ENCODE data around the gene MANF.
"Not testable (repeated sequence)": the region's sequence is repeated elsewhere in the genome, so short reads cannot be mapped to it uniquely, and the experiment has no call there.

Gene MANF

DNA sequence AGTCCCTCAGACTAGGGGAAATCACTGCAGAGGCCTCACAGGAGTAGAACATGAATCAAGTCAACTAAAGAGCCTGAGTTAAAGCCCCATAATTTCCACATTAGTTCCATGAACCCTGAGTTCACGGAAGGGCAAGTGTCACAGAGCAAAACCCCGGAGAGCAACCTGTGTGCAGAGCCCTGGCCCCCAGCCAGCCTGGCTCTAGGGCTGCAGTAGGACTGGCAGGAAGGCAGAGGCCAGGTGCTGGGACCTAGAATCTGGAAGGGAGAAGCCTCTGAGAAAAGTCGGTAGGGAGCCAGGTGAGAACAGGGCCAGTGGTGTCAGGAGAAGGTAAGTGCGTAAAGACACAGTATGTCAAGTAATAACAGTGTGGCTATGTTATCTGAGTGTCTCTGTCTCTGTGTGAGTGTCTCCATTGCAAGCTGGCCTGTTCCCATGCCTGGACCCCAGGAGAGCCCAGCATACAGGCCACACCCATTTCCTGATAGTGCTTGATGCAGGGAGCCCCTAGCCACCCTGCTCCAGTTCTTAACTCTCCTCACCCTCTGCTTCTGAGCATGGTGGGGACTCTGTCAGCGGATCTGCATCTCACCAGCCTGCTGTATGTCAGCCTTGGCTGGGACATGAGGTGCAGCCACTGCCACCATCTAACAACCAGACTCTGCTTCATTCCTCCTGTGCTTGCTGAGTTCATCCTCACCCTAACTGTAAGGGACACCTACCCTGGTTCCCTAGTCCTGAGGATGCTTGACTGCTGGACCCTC, 11.3 kb upstream of the MANF start:
- no peak for DNase-seq

DNA sequence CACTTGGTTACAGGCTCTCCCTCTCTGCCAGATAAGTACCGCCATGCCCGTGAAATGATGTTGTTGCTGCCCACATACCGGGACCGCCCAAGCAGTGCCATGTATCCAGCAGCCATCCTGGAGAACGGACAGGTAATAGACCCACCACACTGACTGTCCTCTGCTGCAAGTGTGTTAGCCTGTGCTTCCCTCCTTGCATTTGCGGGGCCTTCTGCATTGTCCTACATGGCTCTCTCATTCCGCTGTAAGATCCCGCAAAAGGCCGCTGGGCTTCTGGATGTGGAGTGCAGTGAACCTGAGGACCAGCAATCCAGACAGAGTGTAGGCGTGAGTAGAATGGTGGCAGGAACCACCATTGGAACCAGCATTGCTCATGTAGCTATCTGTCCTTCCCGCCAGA, 10.6 kb upstream of the MANF start:
- no peak for DNase-seq

DNA sequence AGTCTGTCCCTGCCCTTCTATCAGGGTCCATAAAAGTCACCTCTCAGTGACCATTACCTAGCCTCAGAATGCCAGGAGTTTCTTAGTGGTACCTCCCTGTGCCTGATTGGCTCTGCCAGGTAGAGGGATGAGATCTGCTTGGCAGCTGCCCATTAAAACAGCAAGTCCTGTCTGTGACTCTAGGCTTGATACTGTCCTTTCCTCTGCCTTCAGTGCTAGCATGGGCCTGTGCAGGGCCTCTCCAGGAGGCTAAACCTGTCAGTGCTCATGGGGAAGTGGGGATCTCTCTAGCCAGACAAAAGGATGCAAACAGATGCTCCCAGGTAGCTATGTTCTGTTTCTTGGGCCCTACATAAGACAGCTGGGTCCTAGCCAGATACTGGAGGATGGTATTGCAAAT, 10.0 kb upstream of the MANF start:
- DNase-seq = no peak

DNA sequence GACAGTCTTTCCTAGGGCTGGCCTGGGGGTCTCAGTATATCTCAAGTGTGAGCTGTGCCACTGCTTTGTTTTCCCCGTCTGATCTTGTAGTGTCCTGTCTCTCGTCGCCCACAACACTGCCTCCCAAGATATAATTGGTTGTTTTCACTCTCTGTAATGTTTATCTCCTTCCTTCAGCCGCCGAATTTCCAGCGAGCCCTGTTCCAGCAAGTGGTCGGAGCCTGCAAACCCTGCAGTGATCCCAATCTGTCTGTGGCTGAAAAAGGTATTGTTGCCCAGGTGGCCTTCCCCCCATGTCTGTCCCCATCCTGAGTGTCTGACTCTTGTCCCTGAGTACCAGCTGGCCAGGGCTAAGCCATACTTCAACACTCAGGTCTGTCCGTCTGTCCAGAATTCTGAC, 9.5 kb upstream of the MANF start:
- DNase-seq = no peak

DNA sequence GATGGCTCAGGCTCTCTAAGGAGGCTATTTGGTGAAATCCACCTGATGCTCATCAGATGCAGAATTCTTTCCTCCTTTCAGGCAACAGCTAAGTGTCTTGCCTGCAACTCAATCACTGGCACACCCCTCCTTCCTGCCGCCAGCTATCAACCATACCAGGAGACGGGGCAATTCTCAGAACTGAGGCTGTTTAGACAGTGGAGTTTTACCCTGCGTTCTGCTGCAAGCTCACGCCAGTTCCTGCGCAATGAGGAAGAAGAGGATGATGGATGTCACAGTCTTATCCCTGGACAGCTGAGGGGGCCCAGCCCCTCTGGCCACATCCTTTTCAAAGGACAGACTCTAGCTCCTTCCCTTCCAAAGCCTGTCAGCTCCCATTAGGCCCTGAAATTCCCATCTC, 7.0 kb upstream of the MANF start:
- no peak for DNase-seq

DNA sequence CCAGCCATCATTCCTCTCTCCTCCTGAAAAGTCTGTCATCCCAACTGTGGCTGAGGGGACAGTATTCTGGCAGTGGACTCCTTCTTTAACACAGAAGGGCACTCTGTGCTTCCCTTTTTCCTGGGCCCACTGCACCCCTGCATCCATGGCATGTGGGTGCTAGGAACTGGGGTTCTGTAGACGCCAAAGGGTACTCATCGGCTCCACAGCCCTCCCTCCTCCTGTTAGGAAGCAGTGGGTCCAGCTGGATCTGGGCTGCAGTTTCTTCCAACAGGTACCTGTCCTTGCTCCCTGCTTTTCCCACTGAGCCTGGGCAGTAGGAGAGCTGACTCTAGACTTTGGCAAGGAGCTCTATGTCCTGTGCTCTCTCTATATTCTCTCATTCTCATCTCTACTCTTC, 6.4 kb upstream of the MANF start:
- no peak for DNase-seq

DNA sequence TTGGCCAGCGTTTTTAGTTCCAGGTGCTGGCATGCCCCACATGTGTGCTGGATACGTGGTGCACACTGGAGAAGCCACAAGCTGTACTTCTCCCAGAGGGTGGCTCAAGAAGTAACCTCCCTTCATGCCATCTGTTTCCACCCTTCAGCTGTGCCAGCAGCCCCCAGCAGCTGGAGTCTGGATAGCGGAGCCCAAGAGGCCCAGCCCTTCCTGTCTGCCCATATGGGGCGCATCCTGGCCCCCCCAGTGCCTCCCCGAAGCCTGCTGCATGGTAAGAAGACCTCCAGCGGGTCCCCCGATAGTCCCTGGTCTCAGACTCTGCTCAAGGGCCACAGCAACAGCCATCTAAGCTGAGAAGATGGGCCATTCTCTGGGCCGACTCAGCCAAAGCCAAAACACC, 5.8 kb upstream of the MANF start:
- DNase-seq = no peak

DNA sequence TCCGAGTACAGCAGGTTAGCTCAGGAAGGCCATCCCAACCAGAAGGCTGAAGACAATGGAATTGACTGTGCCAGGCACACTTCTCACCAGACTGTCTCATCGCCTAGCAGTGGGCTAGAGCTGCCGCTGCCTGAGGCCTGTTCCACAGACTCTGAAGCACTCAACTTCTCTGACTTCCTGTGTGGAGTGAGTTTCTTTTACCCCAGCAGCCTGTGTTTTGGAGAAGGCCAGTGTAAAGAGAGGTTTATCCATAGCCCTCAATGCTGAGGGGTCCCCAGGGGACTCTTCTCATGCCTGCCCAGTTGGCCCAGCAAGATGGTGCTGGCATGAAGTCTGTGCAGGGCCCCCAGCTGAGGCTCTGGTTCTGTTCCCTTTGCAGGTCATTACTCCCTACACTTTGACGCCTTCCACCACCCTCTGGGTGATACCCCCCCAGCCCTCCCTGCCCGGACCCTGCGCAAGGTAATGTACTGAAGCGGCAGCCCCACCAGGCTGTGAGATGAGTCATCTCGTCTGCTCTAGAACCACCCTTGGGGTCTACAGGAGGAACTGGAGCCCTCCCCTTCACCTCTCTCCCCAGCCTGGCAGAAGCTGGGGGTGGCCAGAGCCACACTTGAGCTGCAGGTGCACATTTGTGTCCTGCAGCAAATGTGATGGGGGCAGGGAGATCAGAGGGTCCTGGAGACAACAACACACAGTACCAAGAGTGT, 5.2 kb upstream of the MANF start:
- DNase-seq = no peak

DNA sequence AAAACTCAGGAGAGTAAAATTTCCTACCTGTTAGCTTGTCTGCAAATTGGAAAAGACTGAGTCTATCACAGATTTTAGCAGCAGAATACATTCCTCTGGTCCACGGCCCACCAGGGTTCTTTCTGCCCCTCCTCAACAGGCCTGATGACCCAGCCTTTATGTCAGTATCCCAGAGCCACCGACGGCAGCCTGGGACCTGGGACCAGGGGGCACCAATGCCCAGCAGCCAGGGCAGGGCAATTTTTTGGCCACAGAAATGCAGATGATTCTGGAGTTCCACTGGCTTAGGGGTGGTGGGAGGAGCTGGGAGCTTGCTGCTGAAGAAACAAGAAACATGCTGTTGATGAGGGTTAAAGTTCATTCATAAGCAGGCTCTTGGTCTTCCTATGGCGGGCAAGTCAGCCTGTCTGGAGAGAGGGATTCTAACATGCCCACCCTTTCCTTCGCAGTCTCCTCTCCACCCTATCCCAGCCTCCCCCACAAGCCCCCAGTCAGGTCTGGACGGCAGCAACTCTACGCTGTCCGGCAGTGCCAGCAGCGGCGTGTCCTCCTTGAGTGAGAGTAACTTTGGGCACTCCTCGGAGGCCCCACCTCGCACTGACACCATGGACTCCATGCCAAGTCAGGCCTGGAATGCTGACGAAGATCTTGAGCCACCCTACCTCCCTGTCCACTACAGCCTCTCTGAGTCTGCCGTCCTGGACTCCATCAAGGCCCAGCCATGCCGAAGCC, 4.3 kb upstream of the MANF start:
- no peak for DNase-seq

DNA sequence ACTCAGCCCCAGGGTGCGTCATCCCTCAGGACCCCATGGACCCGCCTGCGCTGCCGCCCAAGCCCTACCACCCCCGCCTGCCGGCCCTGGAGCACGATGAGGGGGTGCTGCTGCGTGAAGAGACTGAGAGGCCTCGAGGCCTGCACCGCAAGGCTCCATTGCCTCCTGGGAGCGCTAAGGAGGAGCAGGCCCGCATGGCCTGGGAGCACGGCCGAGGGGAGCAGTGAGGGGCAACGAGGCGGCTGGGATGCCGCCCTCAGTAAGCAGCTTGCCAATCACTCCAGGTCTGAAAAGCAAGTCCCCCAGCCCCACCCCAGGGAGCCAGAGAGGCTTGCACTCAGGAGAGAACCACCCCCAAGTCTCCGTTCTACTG, 3.8 kb upstream of the MANF start:
- DNase-seq = no peak

DNA sequence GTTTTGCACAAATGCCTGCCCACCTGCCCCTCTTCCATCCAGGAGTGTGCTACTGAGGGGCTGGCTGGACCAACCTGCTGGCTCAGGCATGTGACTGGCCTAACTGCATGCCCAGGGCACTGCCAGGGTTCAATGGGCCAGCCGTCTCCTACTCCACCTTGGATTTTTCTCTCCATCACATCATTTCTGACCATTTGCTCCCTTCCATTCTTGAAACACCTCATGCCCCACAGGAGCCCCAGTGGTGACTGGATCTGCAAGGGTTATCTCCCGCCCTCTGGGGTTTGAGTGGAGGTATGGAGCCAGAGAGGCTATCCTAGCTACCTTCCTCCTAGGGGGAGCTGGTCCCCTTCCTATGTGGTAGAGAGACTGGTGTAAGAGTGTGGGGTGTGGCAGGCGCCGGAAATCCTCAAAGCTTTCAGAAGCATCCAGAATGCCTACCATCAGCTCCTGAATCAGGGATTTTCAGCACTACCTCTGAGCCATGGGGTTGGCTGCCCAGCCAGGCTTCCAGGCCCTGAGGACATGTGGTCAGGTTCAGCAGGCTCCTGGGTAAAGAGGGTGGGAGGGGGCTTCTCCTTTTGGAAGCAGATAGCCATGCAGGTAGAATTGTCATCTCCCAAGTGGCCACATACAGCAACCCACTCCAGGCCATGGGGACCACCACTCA, 2.9 kb upstream of the MANF start:
- DNase-seq = no peak

DNA sequence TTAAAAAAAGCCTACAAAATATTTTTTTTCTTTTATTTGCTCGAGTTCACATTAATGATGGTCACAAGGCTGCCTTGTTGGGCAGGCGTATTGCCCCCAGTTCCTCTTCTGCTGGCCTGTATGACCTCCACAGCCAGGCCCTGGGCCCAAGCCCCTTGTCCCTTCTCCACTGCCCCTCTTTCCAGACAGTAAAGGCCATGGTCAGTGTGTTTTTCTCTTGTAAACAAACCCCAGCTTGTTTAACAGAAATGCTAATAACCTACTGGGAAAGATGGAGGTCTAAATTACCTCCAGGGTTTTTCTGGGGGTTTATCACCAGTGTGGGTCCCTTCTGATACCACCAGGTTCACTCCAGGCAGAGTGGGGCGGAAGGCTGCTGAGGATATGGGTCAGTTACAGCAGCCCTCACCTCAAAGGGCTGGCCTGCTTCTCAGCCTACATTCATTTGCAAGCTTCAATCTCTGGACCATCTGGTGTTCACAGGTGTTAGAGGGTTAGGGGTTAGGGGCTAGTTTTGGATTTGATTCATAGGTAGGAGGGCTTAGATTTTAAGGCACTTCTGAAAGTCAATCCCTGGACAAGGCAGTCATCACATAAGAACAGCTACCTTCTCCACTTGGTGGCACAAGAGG, 2.0 kb upstream of the MANF start:
- DNase-seq = no peak

DNA sequence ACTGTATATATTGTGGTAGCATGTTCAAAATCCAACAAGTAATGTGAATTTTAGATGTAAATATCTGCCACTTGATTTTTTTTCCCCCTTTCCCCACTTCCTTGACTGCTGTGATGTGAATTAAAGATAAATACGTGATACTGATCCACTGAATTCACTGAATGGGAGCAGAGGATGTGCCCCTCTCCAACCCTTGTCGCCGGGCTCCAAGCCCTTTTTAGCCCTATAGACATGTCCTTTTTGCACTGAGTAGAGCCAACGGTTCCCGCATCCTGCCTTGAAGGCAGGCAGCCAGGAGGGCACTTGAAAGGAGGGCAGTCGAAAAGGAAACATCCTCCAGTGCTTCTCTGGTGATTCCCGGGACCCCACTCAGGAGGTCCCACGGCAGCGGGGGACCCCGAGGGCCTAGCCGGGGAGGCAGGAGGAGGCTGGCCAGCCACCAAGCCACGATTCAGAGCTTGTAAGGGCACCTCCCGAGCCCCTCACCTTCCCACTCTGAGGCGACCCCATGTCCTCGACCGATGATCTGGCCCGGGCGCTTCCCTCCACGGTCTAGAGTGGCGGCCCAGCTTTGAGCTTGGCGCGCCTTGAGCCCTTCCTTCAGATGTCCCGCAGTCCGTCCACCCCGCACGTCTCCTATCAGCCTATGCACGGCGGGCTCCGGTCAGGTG, 901 bp upstream of the MANF start:
- DNase-seq = no peak

DNA sequence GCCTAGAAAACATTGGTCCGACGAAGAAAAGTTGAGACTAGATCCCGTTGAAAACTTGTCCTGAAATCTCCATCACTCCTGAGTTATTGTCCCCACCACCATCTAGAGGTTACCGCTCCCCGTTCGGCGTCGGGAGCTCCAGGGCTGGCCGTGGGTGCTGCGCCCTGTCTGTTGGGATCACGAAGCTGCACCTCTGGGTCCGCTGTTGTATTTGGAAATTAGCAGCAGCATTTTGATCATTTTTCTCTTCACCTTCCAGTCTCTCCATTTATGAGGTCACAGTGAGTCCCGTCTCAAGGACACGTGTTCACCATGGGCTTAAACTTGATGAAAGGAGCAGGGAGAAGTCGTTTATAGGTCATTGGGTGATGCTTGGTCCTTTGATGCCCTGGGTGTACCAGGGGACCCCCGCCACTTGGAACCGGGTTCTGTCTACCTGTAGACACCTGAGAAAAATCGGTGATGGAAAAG, 565 bp downstream of the MANF start:
- no peak for DNase-seq

DNA sequence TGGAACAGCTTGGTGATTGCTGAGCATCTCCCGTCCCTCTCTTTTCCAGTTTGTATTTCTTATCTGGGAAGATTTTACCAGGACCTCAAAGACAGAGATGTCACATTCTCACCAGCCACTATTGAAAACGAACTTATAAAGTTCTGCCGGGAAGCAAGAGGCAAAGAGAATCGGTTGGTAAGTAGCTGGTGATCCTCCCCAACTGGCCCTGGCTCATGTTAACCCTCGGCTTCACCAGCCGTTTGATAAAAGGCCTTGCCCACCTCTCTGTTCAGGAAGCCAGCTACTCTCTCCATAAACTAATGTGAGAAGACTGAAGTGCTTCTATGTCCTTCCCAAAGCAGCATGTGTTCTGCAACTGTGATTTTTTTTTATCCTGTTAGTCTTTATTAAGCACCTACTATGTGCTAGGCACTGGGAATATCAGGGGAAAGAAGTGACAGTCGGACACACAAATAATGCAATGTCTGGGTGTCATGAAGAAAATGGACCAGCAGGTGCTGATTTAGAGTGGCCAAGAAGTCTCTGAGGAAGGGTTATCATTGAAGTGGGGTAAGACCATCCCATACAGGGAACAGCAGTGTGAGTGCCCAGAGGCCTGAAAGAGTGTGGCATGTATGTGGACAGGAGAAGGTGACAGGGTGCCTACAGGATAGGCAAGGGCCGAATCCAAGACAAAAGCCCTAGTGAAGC, 1.2 kb downstream of the MANF start:
- no peak for DNase-seq

DNA sequence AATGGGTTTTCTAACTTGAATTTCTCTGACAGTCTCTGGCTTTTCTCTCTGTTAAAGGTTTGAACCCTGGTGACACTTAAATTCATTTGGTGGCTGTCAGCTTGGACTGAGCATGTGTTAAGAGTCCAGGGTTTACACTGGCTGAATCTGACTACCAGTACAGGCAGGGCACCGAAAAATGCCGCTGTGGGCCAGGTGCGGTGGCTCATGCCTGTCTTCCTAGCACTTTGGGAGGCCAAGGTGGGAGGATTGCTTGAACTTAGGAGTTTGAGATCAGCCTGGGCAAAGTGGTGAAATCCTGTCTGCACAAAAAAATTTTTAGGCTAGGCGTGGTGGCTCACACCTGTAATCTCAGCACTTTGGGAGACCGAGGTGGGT, 1.8 kb downstream of the MANF start:
- DNase-seq = no peak

DNA sequence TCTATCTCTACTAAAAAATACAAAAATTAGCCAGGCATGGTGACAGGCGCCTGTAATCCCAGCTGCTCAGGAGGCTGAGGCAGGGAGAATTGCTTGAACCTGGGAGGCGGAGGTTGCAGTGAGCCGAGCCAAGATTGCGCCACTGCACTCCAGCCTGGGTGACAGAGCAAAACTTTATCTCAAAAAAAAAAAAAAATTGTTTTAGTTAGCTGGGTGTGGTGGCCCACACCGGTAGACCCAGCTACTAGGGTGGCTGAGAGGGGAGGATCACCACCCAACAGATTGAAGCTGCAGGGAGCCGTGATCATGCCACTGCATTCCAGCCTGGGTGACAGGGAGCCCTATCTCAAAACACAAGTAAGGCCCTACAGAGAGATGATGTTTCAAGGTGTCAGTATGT, 2.2 kb downstream of the MANF start:
- not testable (repeated sequence) for DNase-seq

DNA sequence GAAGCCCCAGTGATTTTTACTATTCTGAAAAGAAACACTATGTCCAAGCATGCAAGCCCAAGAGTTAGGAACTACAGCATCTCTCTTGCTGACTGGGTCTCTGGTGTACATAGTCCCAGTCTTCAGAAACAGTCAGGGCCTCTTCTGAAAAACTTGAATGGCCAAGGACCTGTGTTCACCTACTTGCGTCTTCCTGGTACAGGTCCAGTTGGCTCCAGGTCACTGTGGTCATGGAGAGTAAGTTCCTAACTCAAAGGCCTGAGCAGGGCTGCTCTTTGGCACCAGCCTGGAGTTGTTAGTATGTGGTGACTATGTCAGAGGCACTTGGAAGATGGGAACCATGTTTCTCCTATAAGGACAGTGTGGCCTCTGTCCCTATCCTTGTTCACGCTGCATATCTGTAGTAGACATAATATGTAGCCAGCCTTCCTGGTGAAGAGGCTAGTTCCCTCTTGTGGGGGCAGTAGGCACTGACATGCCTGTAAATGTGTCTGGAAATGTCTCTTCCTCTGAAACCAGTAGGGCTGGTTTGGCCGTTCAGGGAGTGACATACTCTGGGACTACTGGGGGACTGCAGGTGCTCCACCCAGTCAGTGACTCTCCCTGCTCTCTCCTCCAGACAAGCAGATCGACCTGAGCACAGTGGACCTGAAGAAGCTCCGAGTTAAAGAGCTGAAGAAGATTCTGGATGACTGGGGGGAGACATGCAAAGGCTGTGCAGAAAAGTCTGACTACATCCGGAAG, 3.4 kb downstream of the MANF start:
- no peak for DNase-seq

DNA sequence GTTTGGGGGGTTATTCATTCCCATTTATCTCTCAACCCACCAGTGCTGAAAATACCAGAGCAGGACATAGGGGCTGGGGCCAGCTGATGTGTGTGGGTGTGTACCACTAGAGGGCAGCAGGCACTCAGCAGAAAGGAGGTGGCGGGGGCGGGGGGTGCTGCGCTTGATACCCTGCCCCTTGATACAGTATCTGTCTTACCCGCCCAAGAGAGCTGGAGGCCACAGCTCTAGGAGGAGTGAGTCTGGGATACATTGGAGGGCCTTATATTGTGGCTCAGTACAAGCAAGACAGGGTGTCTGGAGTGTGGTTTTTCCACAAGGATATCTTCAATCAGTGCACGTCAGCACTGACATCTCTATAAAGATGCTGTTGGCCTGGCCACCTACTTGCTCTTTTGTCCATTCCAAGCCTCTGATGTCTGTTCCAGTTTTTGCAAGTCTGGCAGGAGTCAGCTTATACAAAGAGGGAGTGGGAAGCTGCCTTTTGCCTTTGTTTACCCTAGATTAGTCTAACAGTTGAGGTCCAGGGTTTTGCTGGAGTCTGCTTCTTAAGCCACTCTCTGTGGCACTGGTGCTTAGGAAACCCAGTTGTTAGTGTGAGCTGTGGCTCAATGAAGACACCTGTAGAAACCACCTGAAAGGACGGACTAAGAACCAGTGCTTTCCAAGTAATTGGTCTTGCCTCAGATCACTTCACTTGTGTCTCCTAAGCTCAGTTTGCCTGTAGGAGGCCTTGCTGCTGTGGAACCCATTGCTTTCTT, 4.5 kb downstream of the MANF start:
- DNase-seq = no peak

Measured in cortex of kidney (tissue), 1 donor.